ENCODE results near the gene TRIM40. TPM values are rescaled to one million over a fixed set of nuclear protein-coding genes. Genes with fewer than 3 reads are reported as not detected.
"Not testable (repeated sequence)": the region's sequence is repeated elsewhere in the genome, so short reads cannot be mapped to it uniquely, and the experiment has no call there.

The TRIM40 gene
- total RNA-seq, 4 donors from 2014 or later = not detected

GRCh38 chr6:30113003-30113759, 22.8 kb upstream of the TRIM40 start, which contains the start of gene TRIM31:
Gene TRIM31 (minus strand): TSS chr6:30113090. CDS start chr6:30112805, 285 bp downstream.
- intact Hi-C loops (cut with DNase I; ENCODE audit: low total_unique reads) = no loop called here
- no peak within 1 kb of the TSS for H3K4me3 ChIP-seq (ENCODE audit: low read depth, poor library complexity, severe bottlenecking)
- DNase-seq (ENCODE audit: low spot score in 2 of 2) = no peak
- TF ChIP-seq, protein P1, sequence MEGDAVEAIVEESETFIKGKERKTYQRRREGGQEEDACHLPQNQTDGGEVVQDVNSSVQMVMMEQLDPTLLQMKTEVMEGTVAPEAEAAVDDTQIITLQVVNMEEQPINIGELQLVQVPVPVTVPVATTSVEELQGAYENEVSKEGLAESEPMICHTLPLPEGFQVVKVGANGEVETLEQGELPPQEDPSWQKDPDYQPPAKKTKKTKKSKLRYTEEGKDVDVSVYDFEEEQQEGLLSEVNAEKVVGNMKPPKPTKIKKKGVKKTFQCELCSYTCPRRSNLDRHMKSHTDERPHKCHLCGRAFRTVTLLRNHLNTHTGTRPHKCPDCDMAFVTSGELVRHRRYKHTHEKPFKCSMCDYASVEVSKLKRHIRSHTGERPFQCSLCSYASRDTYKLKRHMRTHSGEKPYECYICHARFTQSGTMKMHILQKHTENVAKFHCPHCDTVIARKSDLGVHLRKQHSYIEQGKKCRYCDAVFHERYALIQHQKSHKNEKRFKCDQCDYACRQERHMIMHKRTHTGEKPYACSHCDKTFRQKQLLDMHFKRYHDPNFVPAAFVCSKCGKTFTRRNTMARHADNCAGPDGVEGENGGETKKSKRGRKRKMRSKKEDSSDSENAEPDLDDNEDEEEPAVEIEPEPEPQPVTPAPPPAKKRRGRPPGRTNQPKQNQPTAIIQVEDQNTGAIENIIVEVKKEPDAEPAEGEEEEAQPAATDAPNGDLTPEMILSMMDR (IDR thresholded peaks at IDR 0.05) = no peak
- TF ChIP-seq POLR2A (IDR thresholded peaks at IDR 0.05) = no peak
- WGBS, 2 donors = 74 to 83% methylated on average over 3 of the region's 3 CpGs

- no peak for DNase-seq (ENCODE audit: low spot score in 2 of 2)
- WGBS, 2 donors = 65 to 74% methylated on average over 1 of the region's 1 CpG
- TF ChIP-seq, protein P1 (IDR thresholded peaks at IDR 0.05) = no peak
- TF ChIP-seq POLR2A (IDR thresholded peaks at IDR 0.05) = no peak
- no peak overlapping the region for H3K4me3 ChIP-seq (ENCODE audit: low read depth, poor library complexity, severe bottlenecking)
- intact Hi-C loops (cut with DNase I; ENCODE audit: low total_unique reads) = no loop called here
Observed at GRCh38 chr6:30113841-30114240, 22.1 kb upstream of the TRIM40 start.

DNA sequence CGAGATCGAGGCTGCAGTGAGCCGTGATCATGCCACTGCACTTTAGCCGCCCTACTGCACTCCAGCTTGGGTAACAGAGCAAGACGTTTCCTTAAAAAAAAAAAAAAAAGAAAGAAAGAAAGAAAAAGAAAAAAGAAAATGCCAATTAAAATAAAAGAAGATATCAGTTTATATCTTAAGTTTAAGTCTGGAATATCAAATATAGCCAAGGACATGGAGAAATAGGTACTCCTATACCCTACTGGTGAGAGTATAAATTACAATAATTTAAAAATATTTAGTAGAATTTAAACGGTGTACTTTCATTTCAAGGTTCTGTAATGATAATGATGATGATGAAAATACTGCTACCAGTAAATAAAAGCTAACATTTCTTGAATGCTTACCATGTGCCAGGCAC, 19.2 kb upstream of the TRIM40 start:
- intact Hi-C loops (cut with DNase I; ENCODE audit: low total_unique reads) = no loop called here
- WGBS, 2 donors = 74 to 76% methylated on average over 6 of the region's 6 CpGs
- TF ChIP-seq, protein P1 (IDR thresholded peaks at IDR 0.05) = no peak
- TF ChIP-seq POLR2A (IDR thresholded peaks at IDR 0.05) = no peak
- no peak for DNase-seq (ENCODE audit: low spot score in 2 of 2)
- H3K4me3 ChIP-seq (ENCODE audit: low read depth, poor library complexity, severe bottlenecking) = no peak overlapping the region

- H3K4me3 ChIP-seq (ENCODE audit: low read depth, poor library complexity, severe bottlenecking); intact Hi-C loops (cut with DNase I; ENCODE audit: low total_unique reads); DNase-seq (ENCODE audit: low spot score in 2 of 2): not testable (repeated sequence)
- 85 to 91% methylated on average over 5 of the region's 5 CpGs for WGBS, 2 donors
Observed at GRCh38 chr6:30118691-30119090, 17.2 kb upstream of the TRIM40 start.

DNA sequence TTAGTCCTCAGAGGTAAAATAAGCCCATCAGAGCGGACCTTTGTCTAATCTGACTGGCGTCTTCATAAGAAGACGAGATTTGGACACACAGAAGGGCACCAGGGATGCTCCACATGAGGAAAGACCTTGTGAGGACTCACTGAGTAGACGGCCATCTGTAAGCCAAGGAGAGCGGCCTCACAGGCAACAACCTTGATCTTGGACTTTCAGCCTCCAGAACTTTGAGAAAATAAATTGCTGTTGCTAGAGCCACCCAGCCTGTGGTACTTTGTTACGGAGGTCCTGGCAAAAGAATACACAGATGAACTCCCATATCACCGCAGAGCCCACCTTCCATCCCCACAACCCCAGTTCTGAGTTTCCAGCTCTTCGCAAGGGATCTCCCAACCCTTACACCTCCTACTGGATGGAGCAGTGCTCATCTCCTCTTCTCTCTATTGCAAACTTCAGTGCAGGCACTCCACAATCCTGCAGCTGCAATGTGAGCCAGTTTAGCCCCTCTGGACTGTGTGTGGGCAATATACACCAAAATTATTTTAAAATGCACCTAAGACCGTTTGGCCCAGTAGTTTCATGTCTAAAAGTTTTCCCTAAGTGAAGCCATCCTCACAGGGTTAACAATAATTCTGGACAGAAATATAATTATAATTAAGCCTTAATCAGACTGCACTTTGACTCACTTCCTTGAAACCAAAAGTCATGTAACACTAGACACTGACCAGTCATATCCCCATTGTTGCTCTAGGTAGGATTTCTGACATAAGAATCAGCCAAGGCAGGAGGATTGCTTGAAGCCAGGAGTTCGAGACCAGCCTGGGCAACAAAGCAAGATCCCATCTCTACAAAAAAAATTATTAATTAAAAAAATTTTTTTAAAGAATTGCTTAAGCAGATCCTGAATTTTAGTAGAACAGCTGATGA, 14.2 kb upstream of the TRIM40 start:
- H3K4me3 ChIP-seq (ENCODE audit: low read depth, poor library complexity, severe bottlenecking) = no peak overlapping the region
- TF ChIP-seq POLR2A (IDR thresholded peaks at IDR 0.05) = no peak
- TF ChIP-seq, protein P1 (IDR thresholded peaks at IDR 0.05) = no peak
- WGBS, 2 donors = 76 to 86% methylated on average over 10 of the region's 10 CpGs
- no peak for DNase-seq (ENCODE audit: low spot score in 2 of 2)
- intact Hi-C loops (cut with DNase I; ENCODE audit: low total_unique reads) = no loop called here

DNA sequence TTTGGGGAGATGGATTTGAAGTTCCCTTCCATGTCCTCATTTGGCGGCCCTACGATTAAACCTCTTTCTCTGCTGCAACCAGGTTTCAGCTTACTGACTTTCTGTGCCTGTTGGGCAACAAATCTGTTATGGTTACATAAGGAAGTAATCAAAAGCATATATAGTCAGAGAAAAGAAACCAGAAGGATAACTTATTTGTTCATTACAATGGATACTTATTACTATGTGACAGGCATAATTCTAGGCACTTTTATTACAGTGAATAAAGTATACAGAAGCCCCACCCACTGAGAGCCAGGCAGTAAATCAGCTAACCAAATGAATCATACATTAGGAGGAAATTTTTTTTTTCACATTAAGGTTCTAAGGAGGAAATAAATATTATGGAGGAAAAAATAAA, 13.4 kb upstream of the TRIM40 start:
- WGBS, 2 donors = 23 to 24% methylated on average over 2 of the region's 2 CpGs
- intact Hi-C loops (cut with DNase I; ENCODE audit: low total_unique reads) = no loop called here
- no peak for TF ChIP-seq POLR2A (IDR thresholded peaks at IDR 0.05)
- TF ChIP-seq, protein P1 (IDR thresholded peaks at IDR 0.05) = no peak
- H3K4me3 ChIP-seq (ENCODE audit: low read depth, poor library complexity, severe bottlenecking) = no peak overlapping the region
- no peak for DNase-seq (ENCODE audit: low spot score in 2 of 2)

All from lower leg skin (tissue), 4 donors.